Activated gamma-delta T cell treated with Interleukin-2 at 50 U/mL for 16 hours (primary cell): ENCODE measurements around the gene GPAM.
"Not testable (repeated sequence)": the region's sequence is repeated elsewhere in the genome, so short reads cannot be mapped to it uniquely, and the experiment has no call there.

Experiments used
- DNase-seq: peaks from one replicate; pipeline ENCODE4 v3.0.0-alpha.2; 2020

Gene GPAM

GRCh38 chr10:112126901-112127300, 56.7 kb downstream of the GPAM start:
- DNase-seq = no peak

- DNase-seq = no peak
Observed at GRCh38 chr10:112126172-112126571, 57.4 kb downstream of the GPAM start.

DNA sequence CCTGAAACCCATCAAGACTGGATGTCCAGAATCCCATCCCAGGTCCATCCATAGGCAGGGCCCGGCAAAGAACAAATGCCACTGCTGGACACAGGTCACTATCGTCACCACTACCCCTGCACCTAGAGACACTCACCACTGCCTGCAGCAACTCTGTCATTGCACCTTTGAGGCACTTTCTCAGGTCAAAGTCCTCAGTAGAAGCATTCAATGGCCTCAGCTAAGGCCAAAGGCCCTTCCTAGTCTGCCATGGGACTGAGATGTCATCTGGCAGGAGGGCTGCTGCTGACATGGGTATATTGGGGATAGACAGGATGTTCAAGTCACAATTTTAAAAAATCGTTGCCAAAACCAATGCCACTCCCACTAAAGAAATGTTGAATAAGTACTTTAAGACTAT, 58.7 kb downstream of the GPAM start:
- DNase-seq = no peak

DNA sequence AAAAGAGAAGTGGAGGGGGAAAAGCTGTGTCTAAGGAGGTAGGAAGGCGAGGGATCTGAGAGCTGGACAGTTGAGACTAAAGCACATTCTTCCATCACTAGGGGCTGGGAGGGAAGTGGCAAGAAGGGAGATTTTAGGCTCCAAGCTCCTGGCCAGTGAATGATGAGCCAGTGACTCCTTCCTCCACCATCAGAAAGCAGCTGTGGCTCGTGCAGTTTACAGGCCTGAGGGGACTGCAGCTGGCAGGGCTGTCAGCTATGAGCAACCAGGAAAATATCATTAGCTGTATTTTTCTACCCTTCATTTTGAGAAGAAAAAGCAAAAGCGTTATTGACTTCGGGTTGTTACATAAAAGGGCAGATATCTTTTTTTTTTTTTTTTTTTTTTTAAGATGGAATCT, 60.7 kb downstream of the GPAM start:
- no peak for DNase-seq

- DNase-seq = no peak
Observed at GRCh38 chr10:112120491-112120890, 63.1 kb downstream of the GPAM start.

- peak; percentile 17 for DNase-seq
Observed at GRCh38 chr10:112115781-112116385, 67.7 kb downstream of the GPAM start.

- DNase-seq = not testable (repeated sequence)
Observed at GRCh38 chr10:112109779-112110178, 73.8 kb downstream of the GPAM start.
